ENCODE measurements around the gene COL15A1.

The COL15A1 gene

DNA sequence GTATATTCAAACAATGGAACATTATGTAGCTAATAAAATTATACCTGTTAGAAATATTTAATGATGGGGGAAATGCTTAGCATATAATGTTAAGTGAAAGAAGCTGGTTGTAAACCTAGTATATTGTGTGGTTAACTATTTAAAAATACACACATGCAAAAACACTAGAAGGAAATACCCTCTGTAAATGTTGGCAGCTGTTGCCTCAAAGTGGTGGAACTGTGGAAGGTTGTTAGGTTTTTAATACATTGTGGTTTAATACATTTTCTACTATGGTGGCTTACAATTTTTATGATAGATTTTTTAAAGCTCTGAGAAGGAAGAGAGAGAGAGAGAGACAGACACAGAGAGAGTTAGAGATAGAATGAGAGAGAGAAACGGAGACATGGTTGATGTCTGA is 74.9 kb downstream of the COL15A1 start:
- FAIRE-seq (no peak), DNase-seq (ENCODE audit: insufficient read length, low spot score) (no peak)
- TF ChIP-seq POLR2A (IDR thresholded peaks at IDR 0.05; ENCODE audit: low read depth, low read length), result no peak

DNA sequence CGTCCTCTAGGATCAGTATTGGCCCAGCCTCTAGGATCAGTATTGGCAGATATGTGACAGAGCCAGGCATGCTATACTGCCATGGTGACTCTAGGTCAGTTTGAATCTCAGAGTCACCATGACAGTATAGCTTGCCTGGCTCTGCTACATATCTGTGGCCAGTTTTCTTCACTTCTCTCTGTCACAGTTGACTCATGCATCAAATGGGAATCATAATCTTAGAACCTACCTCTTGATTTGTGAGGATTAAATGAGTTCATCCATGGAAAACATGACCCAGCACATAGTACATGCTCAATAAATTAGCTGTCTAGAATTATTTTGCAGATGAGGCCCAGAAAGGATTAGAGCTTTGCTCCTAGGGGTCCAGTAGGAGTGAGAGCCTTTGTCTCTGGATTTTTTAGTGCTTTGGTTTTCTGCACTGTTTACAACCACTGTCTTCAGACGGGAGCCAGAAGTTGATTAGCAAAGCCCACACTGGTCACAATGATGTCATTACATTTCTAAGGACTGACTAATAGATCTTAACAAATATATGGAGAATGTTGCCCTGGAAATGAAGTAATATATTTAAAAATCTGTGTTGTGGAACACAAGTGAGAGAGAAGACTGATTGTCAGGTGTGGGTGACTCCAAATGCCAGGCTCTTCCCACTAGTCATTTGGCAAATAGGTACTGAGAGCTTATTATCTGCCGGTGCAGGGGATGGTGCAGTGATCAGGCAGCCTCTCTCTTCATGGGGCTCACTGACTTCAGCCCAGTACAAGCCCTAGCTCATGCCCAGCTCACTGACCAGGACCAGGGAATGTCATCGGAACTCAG is 76.0 kb downstream of the COL15A1 start:
- TF ChIP-seq POLR2A (IDR thresholded peaks at IDR 0.05; ENCODE audit: low read depth, low read length), result no peak
- FAIRE-seq, result no peak
- peak; percentile 74 for DNase-seq (ENCODE audit: insufficient read length, low spot score)

DNA sequence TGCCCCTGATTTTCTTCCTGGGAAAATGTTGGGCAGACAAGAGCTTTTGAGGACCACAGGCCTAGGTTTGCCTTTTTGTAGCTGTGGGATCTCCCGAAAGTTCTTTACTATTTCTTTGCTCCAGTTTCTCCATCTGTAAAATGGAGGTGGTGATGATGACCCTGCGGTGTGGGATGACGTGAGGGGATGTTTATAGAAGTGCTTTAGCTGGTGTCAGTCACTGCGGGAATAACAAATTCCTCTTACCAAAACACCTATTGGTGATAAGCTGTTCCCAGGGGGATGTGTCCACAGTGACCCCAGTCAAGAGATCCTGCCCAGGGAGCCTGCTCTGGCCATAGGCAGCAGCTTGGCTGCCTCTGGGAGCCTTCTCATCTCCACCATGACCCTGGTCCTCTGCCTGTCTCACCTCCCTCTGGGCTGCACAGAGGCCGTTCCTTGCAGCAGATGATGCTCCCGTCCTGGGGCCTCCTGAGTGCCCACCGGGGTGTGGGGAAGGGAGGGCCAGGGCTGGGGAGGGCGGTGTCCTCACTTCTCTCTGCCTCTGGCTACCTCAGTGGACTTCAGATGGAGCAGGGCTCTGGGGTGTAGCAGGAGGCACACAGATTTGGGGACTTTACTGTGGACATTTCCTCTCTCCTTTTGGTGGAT is 77.2 kb downstream of the COL15A1 start:
- no peak for DNase-seq (ENCODE audit: insufficient read length, low spot score)
- FAIRE-seq, result no peak
- TF ChIP-seq POLR2A (IDR thresholded peaks at IDR 0.05; ENCODE audit: low read depth, low read length), result no peak

DNA sequence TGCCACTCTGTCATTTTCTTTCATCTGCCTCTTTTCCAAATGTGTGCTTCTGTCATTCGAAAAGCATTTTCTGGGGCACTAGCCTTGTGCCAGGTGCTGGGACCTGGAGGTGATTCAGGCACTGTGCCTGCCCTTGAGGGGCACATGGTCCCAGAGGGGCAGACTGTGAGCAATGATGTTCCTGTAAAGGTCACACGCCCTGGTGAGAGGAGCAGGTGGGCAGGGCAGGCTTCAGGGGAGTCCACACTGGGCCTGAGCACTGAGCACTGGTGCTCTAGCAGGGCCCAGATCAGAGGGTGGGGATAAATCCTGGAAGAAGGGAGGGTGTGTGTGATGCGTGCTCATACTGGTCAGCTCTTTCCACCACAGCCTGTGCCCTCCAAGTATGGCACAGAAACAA is 77.8 kb downstream of the COL15A1 start:
- DNase-seq (ENCODE audit: insufficient read length, low spot score) (no peak), FAIRE-seq (no peak)
- no peak for TF ChIP-seq POLR2A (IDR thresholded peaks at IDR 0.05; ENCODE audit: low read depth, low read length)

DNA sequence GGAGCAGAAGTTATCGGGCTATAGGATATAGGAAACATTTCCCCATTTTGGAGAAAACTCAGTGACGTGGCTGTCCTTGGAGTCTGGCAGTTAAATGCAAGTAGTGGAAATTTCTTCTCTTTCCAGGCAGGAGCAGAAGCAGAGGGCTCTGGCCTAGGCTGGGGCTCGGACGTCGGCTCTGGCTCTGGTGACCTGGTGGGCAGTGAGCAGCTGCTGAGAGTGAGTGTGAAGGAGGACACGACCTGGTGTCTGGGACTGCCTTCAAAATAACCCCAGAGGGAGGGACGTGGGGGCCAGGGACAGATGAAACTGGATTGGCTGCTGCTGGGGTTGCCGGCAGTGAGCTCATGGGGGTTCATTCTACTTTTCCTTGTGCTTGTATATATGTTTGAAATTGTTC is 79.5 kb downstream of the COL15A1 start:
- no peak for FAIRE-seq
- no peak for DNase-seq (ENCODE audit: insufficient read length, low spot score)

DNA sequence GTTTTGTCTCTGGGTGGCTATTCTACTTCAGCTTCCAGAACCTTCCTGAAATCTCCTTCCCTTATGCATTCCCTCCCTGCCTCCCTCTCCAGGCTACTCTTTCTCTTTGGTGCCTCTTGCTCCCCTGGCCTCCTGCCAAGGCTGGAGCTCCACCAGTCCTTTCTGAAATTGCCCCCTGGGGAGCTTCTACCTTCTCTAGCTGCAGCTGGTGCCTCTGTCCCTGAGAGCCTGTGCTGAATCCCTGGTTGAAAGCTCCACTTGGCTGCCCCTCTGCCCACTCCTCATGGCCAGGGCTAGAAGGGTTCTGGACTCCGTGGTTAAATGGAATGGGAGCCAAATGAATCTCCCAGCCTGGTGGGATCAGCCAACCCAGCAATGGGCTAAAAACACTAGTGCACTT is 80.1 kb downstream of the COL15A1 start:
- DNase-seq (ENCODE audit: insufficient read length, low spot score) (no peak), FAIRE-seq (no peak)
- TF ChIP-seq POLR2A (IDR thresholded peaks at IDR 0.05; ENCODE audit: low read depth, low read length), result no peak

More for the DNA sequence above, 79.5 kb downstream of the COL15A1 start:
- no peak for TF ChIP-seq POLR2A (IDR thresholded peaks at IDR 0.05; ENCODE audit: low read depth, low read length)

DNA sequence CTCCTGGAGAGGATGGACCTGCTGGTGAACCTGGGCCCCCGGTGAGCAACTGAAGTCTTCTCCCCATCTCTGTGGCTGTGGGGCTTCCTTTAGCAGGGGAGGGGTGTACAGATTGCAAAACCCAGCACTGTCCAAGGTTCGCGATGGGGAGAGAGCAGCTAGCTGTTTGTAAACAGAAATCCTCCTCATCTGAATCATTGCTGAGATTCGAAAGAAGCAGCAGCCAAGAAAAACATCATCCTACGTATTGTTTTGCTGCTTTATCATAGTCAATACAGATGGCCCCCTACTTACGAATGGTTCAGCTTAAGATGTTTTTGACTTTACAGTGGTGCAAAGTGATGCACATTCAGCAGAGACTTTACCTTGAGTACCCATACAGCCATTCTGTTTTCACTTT is 81.3 kb downstream of the COL15A1 start:
- TF ChIP-seq POLR2A (IDR thresholded peaks at IDR 0.05; ENCODE audit: low read depth, low read length), result no peak

DNA sequence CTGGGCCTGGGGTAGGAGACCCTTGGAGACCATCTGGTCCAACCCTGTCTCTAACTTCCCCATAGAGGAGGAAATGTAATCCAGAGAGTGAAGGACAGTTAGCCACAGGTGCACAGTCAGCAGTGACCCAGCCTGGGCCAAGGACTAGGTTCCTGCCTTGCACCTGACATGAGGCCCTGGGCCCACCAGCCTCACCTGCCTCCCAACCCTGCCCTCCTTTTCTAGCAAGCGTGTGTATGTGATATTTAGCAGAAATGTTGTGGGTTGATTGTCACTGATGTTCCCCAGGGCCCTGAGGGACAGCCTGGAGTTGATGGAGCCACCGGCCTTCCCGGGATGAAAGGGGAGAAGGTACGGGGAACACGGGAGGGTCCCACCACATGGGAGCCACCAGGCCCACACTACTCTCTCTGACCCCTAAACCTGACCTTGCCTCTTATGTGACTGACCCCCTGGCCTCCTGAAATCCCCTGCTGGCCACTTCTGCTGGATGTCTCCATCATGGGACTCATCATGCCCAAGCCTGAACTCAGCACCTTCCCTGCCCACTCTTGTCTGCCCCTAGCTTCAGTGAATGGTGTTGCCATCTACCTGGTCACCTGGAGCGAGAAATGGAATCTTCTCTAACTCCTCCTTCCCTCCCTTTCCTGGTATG is 82.0 kb downstream of the COL15A1 start:
- FAIRE-seq (no peak), DNase-seq (ENCODE audit: insufficient read length, low spot score) (no peak)
- no peak for TF ChIP-seq POLR2A (IDR thresholded peaks at IDR 0.05; ENCODE audit: low read depth, low read length)

More for the DNA sequence above, 81.3 kb downstream of the COL15A1 start:
- DNase-seq (ENCODE audit: insufficient read length, low spot score) (no peak), FAIRE-seq (no peak)

DNA sequence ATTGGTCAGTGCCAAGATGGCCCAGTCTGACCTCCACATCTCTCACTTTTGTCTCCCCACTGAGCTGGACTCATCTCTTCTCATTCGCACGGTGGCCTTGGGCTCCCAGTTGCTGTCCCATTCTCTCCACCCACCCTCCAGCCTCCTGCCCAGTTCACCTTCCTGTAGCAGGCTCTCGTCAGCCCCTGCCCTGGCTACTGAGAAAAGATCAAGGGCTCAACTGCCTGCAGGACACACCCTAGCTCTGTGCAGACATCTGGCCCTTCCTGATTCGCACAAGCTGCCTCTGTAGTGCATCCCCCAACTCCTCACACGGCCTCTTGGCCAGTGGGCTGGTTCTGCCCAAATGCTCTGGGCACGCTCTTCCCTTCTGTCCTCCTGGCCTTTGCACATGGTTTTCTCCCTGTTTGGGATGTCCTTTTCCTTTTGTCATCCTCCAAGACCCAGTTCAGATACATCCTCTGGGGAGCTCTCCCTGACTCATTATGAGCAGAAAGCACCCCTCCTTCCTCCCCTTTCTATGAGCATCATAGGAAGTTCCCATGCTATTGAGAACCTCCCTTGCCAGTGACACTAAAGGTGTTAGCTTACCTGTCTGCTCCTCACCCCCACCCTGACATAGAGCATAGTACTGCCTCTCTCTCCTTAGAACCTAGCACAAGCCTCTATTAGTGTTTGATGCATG is 82.7 kb downstream of the COL15A1 start:
- FAIRE-seq (no peak), DNase-seq (ENCODE audit: insufficient read length, low spot score) (no peak)
- TF ChIP-seq POLR2A (IDR thresholded peaks at IDR 0.05; ENCODE audit: low read depth, low read length), result no peak

DNA sequence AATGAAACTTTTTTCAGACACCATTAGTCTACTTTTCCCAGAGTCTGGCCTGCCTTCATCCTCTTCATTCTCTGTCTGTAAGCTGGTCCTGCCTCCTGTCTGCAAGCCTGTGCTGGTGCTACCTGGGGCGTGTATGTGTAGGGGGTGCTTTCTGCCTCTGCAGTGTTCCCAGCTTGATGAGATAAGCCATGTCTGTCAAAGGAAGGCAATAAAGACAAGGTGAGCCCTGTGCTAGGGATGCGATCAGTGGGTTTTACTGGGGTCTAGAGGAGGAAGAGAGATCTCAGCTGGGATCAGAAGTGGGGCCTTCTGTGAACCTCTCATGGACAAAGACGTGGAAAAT is 83.2 kb downstream of the COL15A1 start:
- TF ChIP-seq POLR2A (IDR thresholded peaks at IDR 0.05; ENCODE audit: low read depth, low read length), result no peak
- no peak for DNase-seq (ENCODE audit: insufficient read length, low spot score)
- FAIRE-seq, result no peak

DNA sequence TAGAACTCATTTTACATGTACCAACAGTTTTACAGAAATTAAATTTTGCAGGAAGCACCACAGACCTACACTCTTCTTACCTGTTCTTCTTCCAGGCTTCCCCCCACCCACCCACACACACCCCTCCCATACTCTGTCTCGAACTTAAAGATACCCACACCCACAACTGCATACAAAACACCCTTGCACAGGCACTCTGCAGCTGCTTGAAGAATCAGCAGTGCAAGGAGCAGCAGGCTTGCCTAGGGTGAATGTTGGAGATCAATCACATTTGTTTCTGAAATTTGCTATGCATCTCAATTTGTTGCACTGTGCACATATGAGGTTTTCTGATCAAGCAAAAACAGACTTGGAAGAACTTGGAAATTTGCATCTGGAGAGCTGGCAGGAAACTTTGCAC is 83.7 kb downstream of the COL15A1 start:
- no peak for FAIRE-seq
- no peak for DNase-seq (ENCODE audit: insufficient read length, low spot score)
- TF ChIP-seq POLR2A (IDR thresholded peaks at IDR 0.05; ENCODE audit: low read depth, low read length), result no peak

DNA sequence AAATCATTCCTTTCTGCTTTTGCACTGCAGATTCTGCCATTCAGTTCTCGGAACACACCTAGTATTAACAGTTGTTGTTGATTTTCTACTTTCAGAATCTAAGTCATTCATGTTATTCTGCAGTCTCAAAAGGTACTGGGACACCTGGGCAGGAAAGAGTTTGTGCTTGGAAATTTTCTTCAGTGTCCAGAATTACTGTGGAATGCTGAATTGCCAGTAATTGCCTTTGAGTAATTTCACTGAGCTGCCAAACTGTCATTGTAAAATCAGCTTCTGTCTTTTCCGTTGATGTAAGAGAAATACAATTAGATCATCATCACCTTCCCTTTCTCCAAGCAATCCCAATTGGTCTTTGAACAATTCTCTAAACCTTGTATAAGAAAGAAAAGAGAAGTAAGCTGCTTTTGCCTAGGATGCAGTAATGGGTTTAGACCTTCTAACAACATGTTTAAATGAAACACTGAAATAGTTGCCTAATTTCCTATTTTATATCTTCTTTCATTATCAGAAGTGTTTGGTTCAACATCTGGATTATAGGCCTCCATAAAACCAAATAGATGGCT is 85.5 kb downstream of the COL15A1 start:
- no peak for DNase-seq (ENCODE audit: insufficient read length, low spot score)
- no peak for TF ChIP-seq POLR2A (IDR thresholded peaks at IDR 0.05; ENCODE audit: low read depth, low read length)
- FAIRE-seq, result no peak

DNA sequence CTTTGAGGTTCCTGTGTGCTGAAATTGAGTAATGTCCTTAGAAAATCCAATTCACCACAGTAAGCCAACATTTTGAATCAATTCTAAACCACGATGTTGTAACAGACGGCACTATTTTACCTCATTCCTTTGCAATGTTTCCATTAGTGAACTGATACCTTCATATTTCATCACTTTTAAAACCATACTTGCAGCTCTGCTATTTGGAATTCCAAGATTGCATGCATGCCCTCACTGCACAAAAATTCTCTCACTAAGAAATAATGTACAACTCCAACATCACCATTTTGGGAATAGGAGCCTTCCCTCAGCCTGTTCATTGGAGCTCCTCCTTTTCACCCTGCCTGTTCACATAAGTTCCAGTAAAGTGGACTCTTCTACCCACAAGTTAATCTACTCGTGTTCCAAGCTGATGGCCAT is 86.4 kb downstream of the COL15A1 start:
- no peak for DNase-seq (ENCODE audit: insufficient read length, low spot score)
- no peak for TF ChIP-seq POLR2A (IDR thresholded peaks at IDR 0.05; ENCODE audit: low read depth, low read length)
- FAIRE-seq, result no peak

DNA sequence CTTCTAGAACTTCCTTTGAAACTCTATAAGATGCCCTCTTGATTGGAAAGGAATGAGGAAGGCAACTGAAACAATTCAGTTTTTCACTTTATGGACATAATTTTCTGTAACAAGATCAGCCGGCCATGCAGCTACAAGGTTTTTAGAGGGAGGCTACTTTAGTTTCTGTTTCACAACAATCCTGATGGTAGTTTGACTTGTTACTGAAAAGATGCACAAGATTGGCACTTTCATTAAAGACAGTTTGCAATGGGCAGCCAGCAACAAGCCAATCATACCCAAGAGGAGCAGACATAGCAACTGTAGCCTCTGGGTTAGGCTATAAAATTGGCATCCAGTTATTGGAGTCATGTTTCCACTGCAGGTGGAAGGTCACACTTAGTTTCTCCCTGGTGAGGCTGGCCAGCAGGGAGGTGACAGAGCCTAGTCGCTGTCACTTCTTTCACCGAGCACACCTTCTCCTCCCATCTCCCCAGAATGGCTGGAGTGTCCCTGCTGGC is 87.0 kb downstream of the COL15A1 start:
- TF ChIP-seq POLR2A (IDR thresholded peaks at IDR 0.05; ENCODE audit: low read depth, low read length), result no peak
- DNase-seq (ENCODE audit: insufficient read length, low spot score), result no peak
- no peak for FAIRE-seq
